Heart right ventricle (tissue), 16 donors: ENCODE results near the gene LNX2. TPM values are rescaled to one million over a fixed set of nuclear protein-coding genes. Genes with fewer than 3 reads are reported as not detected.

Experiments used
- ATAC-seq, 8 donors: fragments of 200-7000 bp; cut with Tn5 transposase; one replicate each; pipeline ENCODE4 v1.9.1; 2020; ENCODE audit warnings: mild to moderate bottlenecking in 8 of 8, moderate library complexity in 8 of 8, moderate number of reproducible peaks in 1 of 8
- DNase-seq, 2 donors: peaks; one replicate each; pipeline ENCODE4 v3.0.0-alpha.2; 2020
- H3K27ac ChIP-seq, 10 donors: fragments of 200-600 bp; sonication (generic) in 2 of 10; one replicate each; pipeline versions ENCODE4 v1.5.0 to v1.8.0; 2020 to 2022; ENCODE audit warnings: mild to moderate bottlenecking in 3 of 10
- H3K27me3 ChIP-seq, 7 donors: fragments of 200-600 bp; one replicate each; pipeline ENCODE4 v1.8.0; 2021 to 2022; ENCODE audit warnings: mild to moderate bottlenecking in 2 of 7
- H3K36me3 ChIP-seq, 9 donors: fragments of 200-600 bp; sonication (generic) in 1 of 9; one replicate each; pipeline versions ENCODE4 v1.5.0 to v1.8.0; 2020 to 2022; ENCODE audit warnings: mild to moderate bottlenecking in 2 of 9
- H3K4me1 ChIP-seq, 9 donors: fragments of 200-600 bp; sonication (generic) in 1 of 9; one replicate each; pipeline versions ENCODE4 v1.5.0 to v1.8.0; 2020 to 2022; ENCODE audit warnings: mild to moderate bottlenecking in 4 of 9
- H3K4me3 ChIP-seq, 10 donors: fragments of 200-600 bp; sonication (generic) in 2 of 10; one replicate each; pipeline versions ENCODE4 v1.5.0 to v1.8.0; 2020 to 2022; ENCODE audit warnings: mild to moderate bottlenecking in 7 of 10, moderate library complexity in 2 of 10
- H3K9me3 ChIP-seq, 11 donors: fragments of 200-600 bp in 10 of 11; sonication (generic) in 2 of 11; one replicate each; pipeline versions ENCODE4 v1.5.0 to v1.8.0; 2013 to 2022; ENCODE audit warnings: mild to moderate bottlenecking in 2 of 11, control low read depth in 1 of 11, moderate library complexity in 1 of 11
- CTCF ChIP-seq, 9 donors: fragments of 200-600 bp; sonication (generic) in 2 of 9; IDR thresholded peaks; one replicate each; pipeline versions ENCODE4 v1.5.0 to v1.8.0; 2021 to 2022; ENCODE audit warnings: antibody characterized with exemption in 9 of 9, mild to moderate bottlenecking in 5 of 9, moderate library complexity in 1 of 9
- WGBS, 2 donors: extraction: QIAGEN DNeasy Blood & Tissue Kit; methylation state at CpG; one replicate each; pipeline ENCODE4 v1.1.7; 2013; ENCODE audit warnings: inconsistent platforms in 1 of 2; 5-methylcytosine and 5-hydroxymethylcytosine counted together
- intact Hi-C, 10 donors: fragments of 100-400 bp; cut with DNase I; formaldehyde crosslinking; loops; one replicate each; pipeline versions ENCODE4 v1.11.1 to v1.14.2; 2022
- polyA plus RNA-seq, 2 donors: library from polyadenylated mRNA; stranded (reverse); fragments of 200-250 nt; gene quantifications; one replicate each; pipeline ENCODE4 v1.2.3, GENCODE V29; 2013
- total RNA-seq, 10 donors: library from RNA; stranded (reverse); fragmentation: NEBNext Ultra II Directional in 3 of 10; extraction: Animal tissue kit (Norgen Biotek cat#: 25700) in 3 of 10; gene quantifications; one replicate each; pipeline versions ENCODE4 v1.2.1 to v1.2.4, GENCODE V29; 2021 to 2023
- donor health status: Arrhythmogenic right ventricular cardiomyopathy.
- donor health status: ischemic (EF 13 %, LVEDD 7.1; RV severe dilation, severe dysfunction).
- donor health status: healthy with polysubstance abuse.
- donor health status: DM: no; HTN: yes; CAD: no.
- donor health status: DM: no; HTN: no; CAD: no.
- donor health status: ischemic (EF 25% LVEDD 6.9; RV normal size, moderate dysfunction).
- donor health status: ischemic (EF 25% LVEDD 5.7; RV mildly dilated, moderate dysfunction).
- donor health status: healthy.
- donor health status: DM: yes; HTN: yes; CAD: no.
- donor health status: Ischemic cardiomyopathy.
- donor health status: ischemic (EF 35%, LVEDD 5.7; RV mildly dilated, moderate dysfunction).
- donor health status: nonischemic (EF 11% LVEDD 7.7; RV severe dilation, severe dysfunction).
- donor health status: DM: yes; HTN: yes; CAD: no.
- donor health status: PGD.
- donor health status: ischemic (EF 29% LVEDD 5.4; RV normal size, mild dysfunction).
- donor health status: nonischemic (EF 23%, LVEDD 6.1; RV moderate dilation, normal function).

The LNX2 gene
- total and polyA plus RNA-seq, 12 donors, result 3.5 to 22.3 (median 14.1) TPM

GRCh38 chr13:27572234-27572901, 48.0 kb downstream of the LNX2 start:
- no peak for TF ChIP-seq CTCF (IDR thresholded peaks at IDR 0.05)
- H3K27ac ChIP-seq, result no peak overlapping the region
- H3K27me3 ChIP-seq, result no peaks in the 10 kb centered on the region
- H3K4me3 ChIP-seq, result no peak overlapping the region
- H3K36me3 ChIP-seq, result peaks cover 0 to 23% (median 8%) of the 10 kb centered on the region in 9 donors
- DNase-seq (no peak), ATAC-seq (no peak)
- no peaks in the 10 kb centered on the region for H3K9me3 ChIP-seq
- intact Hi-C loops, result no loop called here
- peaks cover 0 to 18% (median 0%) of the 10 kb centered on the region in 9 donors for H3K4me1 ChIP-seq

- intact Hi-C loops, result no loop called here
- no peak for TF ChIP-seq CTCF (IDR thresholded peaks at IDR 0.05)
- peaks cover 0 to 14% (median 0%) of the 10 kb centered on the region in 9 donors for H3K4me1 ChIP-seq
- H3K9me3 ChIP-seq, result no peaks in the 10 kb centered on the region
- H3K4me3 ChIP-seq, result no peak overlapping the region
- no peaks in the 10 kb centered on the region for H3K27me3 ChIP-seq
- DNase-seq (no peak), ATAC-seq (no peak)
- H3K36me3 ChIP-seq, result peaks cover 0 to 37% (median 17%) of the 10 kb centered on the region in 9 donors
- no peak overlapping the region for H3K27ac ChIP-seq
- WGBS, 2 donors, result 91 to 94% methylated on average over 1 of the region's 1 CpG
Observed at GRCh38 chr13:27570906-27571305, 49.4 kb downstream of the LNX2 start.

- Histone ChIP-seq H3K4me1 (peaks cover 0 to 14% (median 0%) of the 10 kb centered on the region in 9 donors), H3K4me3 (no peak overlapping the region), H3K27ac (no peak overlapping the region), H3K36me3 (peaks cover 0 to 52% (median 23%) of the 10 kb centered on the region in 9 donors), H3K27me3 (no peaks in the 10 kb centered on the region), H3K9me3 (no peaks in the 10 kb centered on the region)
- no peak for TF ChIP-seq CTCF (IDR thresholded peaks at IDR 0.05)
- ATAC-seq (no peak), DNase-seq (no peak)
- WGBS, 2 donors, result 94 to 96% methylated on average over 4 of the region's 4 CpGs
- intact Hi-C loops, result loop anchor here in 2 of 10 donors (5.0 to 10.0 kb wide), 2 partner anchors 48 to 55 kb away; partner anchors contain the start of genes LNX2 (in 1 of the 2) and POLR1D (in 1 of the 2)
Observed at GRCh38 chr13:27569405-27569804, 50.9 kb downstream of the LNX2 start.

GRCh38 chr13:27565818-27566217, 54.5 kb downstream of the LNX2 start:
- no peak overlapping the region for H3K27ac ChIP-seq
- no peak for TF ChIP-seq CTCF (IDR thresholded peaks at IDR 0.05)
- 93 to 97% methylated on average over 3 of the region's 3 CpGs for WGBS, 2 donors
- H3K9me3 ChIP-seq, result no peaks in the 10 kb centered on the region
- H3K4me1 ChIP-seq, result peaks cover 0 to 12% (median 6%) of the 10 kb centered on the region in 9 donors
- peaks cover 0 to 73% (median 23%) of the 10 kb centered on the region in 9 donors for H3K36me3 ChIP-seq
- DNase-seq, result no peak
- H3K27me3 ChIP-seq, result no peaks in the 10 kb centered on the region
- intact Hi-C loops, result loop anchor here in 2 of 10 donors (5.0 to 10.0 kb wide), 2 partner anchors 51 to 59 kb away; partner anchors contain the start of genes LNX2 (in 1 of the 2) and POLR1D (in 1 of the 2)
- ATAC-seq, result no peak
- H3K4me3 ChIP-seq, result no peak overlapping the region
